DOHH2 (cell line): ENCODE data around the gene MAP3K1.

Experiments
- H3F3A ChIP-seq: fragments of 200-600 bp; sonication (generic), shearing (Covaris generic); 2 replicates; pipeline ENCODE4 v1.6.0; 2016; ENCODE audit warnings: antibody characterized with exemption, mild to moderate bottlenecking; ENCODE audit not compliant: control insufficient read depth, insufficient read depth
- H3K27ac ChIP-seq: fragments of 200-600 bp; sonication (generic); 2 replicates; pipeline ENCODE4 v1.5.1; 2014; ENCODE audit warnings: low read depth, mild to moderate bottlenecking, low read length, moderate library complexity
- H3K27me3 ChIP-seq: fragments of 200-600 bp; sonication (generic); 2 replicates; pipeline ENCODE4 v1.6.1; 2014; ENCODE audit warnings: mild to moderate bottlenecking, low read length, mixed read lengths; ENCODE audit not compliant: control insufficient read depth
- H3K36me3 ChIP-seq: fragments of 200-600 bp; sonication (generic); 2 replicates; pipeline ENCODE4 v1.6.1; 2014; ENCODE audit warnings: mild to moderate bottlenecking, low read length, moderate library complexity, mixed read lengths; ENCODE audit not compliant: control insufficient read depth
- H3K4me1 ChIP-seq: fragments of 200-600 bp; sonication (generic); 2 replicates; pipeline ENCODE4 v1.6.1; 2014; ENCODE audit warnings: mild to moderate bottlenecking, low read length, mixed read lengths; ENCODE audit not compliant: control insufficient read depth
- H3K4me2 ChIP-seq: fragments of 200-600 bp; sonication (generic); 2 replicates; pipeline ENCODE4 v1.6.0; 2014; ENCODE audit warnings: mild to moderate bottlenecking, low read length, moderate library complexity
- H3K4me3 ChIP-seq: fragments of 200-600 bp; sonication (generic); 2 replicates; pipeline ENCODE4 v1.5.1; 2014; ENCODE audit warnings: mild to moderate bottlenecking, low read length, mixed read lengths
- H3K79me2 ChIP-seq: fragments of 200-600 bp; sonication (generic); 2 replicates; pipeline ENCODE4 v1.6.1; 2014; ENCODE audit warnings: mild to moderate bottlenecking, low read length, mixed read lengths; ENCODE audit not compliant: control insufficient read depth
- H3K9me2 ChIP-seq: fragments of 200-600 bp; sonication (generic); replicated peaks from 2 replicates; pipeline ENCODE4 v1.6.1; 2014; ENCODE audit warnings: mild to moderate bottlenecking, low read length, mixed read lengths; ENCODE audit not compliant: control insufficient read depth
- H3K9me3 ChIP-seq: fragments of 200-600 bp; sonication (generic); 2 replicates; pipeline ENCODE4 v1.6.1; 2014; ENCODE audit warnings: antibody characterized with exemption, low read length, mixed read lengths; ENCODE audit not compliant: control insufficient read depth, insufficient read depth
- H4K20me1 ChIP-seq: fragments of 200-600 bp; sonication (generic); 2 replicates; pipeline ENCODE4 v1.6.0; 2014; ENCODE audit warnings: low read depth, mild to moderate bottlenecking, antibody characterized with exemption, low read length, moderate library complexity; ENCODE audit not compliant: control insufficient read depth, insufficient read depth
- CTCF ChIP-seq: fragments of 200-600 bp; sonication (generic); IDR thresholded peaks from one replicate; pipeline ENCODE4 v1.5.1; 2014; ENCODE audit warnings: antibody characterized with exemption, mild to moderate bottlenecking, low read depth, low read length; ENCODE audit not compliant: poor library complexity, severe bottlenecking
- EZH2phosphoT487 ChIP-seq: fragments of 200-600 bp; sonication (generic); IDR thresholded peaks from 2 replicates; pipeline ENCODE4 v1.6.1; 2017; ENCODE audit warnings: borderline replicate concordance, mild to moderate bottlenecking, antibody characterized with exemption, low read length, moderate library complexity, mixed read lengths

The MAP3K1 gene

GRCh38 chr5:56852228-56853000 is 37.1 kb downstream of the MAP3K1 start:
- Histone ChIP-seq H3K4me2 (no peak overlapping the region), H3K27ac (no peak overlapping the region), H3K9me2 (no peaks in the 10 kb centered on the region), H3K79me2 (peaks cover 96% of the 10 kb centered on the region), H3F3A (no peaks in the 10 kb centered on the region), H3K4me1 (peaks cover 40% of the 10 kb centered on the region), H3K36me3 (peaks cover 11% of the 10 kb centered on the region), H3K9me3 (no peaks in the 10 kb centered on the region), H4K20me1 (peaks cover 29% of the 10 kb centered on the region), H3K4me3 (no peak overlapping the region), H3K27me3 (no peaks in the 10 kb centered on the region)
- TF ChIP-seq CTCF (no peak), EZH2phosphoT487 (no peak)

GRCh38 chr5:56853698-56854097 is 38.3 kb downstream of the MAP3K1 start:
- H3K4me1 ChIP-seq = peaks cover 40% of the 10 kb centered on the region
- H3K4me3 ChIP-seq = no peak overlapping the region
- H3K27me3 ChIP-seq = no peaks in the 10 kb centered on the region
- H3K9me2 ChIP-seq = no peaks in the 10 kb centered on the region
- H4K20me1 ChIP-seq = peaks cover 29% of the 10 kb centered on the region
- peaks cover 88% of the 10 kb centered on the region for H3K79me2 ChIP-seq
- no peaks in the 10 kb centered on the region for H3K9me3 ChIP-seq
- H3K27ac ChIP-seq = no peak overlapping the region
- H3K4me2 ChIP-seq = no peak overlapping the region
- H3F3A ChIP-seq = no peaks in the 10 kb centered on the region
- peaks cover 24% of the 10 kb centered on the region for H3K36me3 ChIP-seq
- TF ChIP-seq EZH2phosphoT487 (no peak), CTCF (no peak)

GRCh38 chr5:56854920-56855319 is 39.6 kb downstream of the MAP3K1 start:
- Histone ChIP-seq H3K27ac (no peak overlapping the region), H3K36me3 (peaks cover 35% of the 10 kb centered on the region), H3K79me2 (peaks cover 76% of the 10 kb centered on the region), H3F3A (no peaks in the 10 kb centered on the region), H3K4me1 (peaks cover 40% of the 10 kb centered on the region), H3K4me3 (no peak overlapping the region), H3K9me3 (no peaks in the 10 kb centered on the region), H3K4me2 (no peak overlapping the region), H4K20me1 (peaks cover 26% of the 10 kb centered on the region), H3K9me2 (no peaks in the 10 kb centered on the region), H3K27me3 (no peaks in the 10 kb centered on the region)
- TF ChIP-seq CTCF (no peak), EZH2phosphoT487 (no peak)
